ENCODE data around the gene DDX10.
"Not testable (repeated sequence)": the region's sequence is repeated elsewhere in the genome, so short reads cannot be mapped to it uniquely, and the experiment has no call there.

- TF ChIP-seq CTCF, POLR2A (IDR thresholded peaks at IDR 0.05): not testable (repeated sequence)
Observed at GRCh38 chr11:108641752-108642151, 23.1 kb upstream of the DDX10 start.

Data from adrenal gland (tissue), 5 donors.